ENCODE measurements around the gene AURKA.
"Not testable (repeated sequence)": the region's sequence is repeated elsewhere in the genome, so short reads cannot be mapped to it uniquely, and the experiment has no call there.

The AURKA gene

DNA sequence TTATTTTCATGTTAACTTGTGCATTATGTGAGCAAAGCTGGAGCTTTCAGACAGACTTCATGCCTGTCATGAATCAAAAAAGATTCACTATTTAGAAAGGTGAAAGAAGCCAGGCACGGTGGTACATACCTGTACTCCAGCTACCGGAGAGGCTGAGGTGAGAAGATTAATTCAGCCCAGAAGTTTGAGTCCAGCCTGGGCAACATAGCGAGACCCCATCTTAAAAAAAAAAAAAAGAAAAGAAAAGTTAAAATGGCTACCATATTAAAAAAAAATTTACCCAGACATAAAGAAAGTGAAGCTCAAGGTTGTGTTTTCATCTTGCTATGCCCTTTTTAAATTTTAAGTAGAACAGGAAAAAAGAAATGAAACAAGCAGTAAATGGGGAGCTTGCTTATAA lies 20.9 kb upstream of the AURKA start:
- Histone ChIP-seq H4K20me1 (ENCODE audit: low read depth, low read length) (no peaks in the 10 kb centered on the region), H3K4me2 (ENCODE audit: low read depth, low read length, poor library complexity, severe bottlenecking) (no peak overlapping the region), H3K9ac (ENCODE audit: low read length) (no peak overlapping the region), H3K4me3 (ENCODE audit: insufficient read depth, low read length, poor library complexity, severe bottlenecking) (no peak overlapping the region), H3K9me3 (ENCODE audit: insufficient read depth, low read length) (no peaks in the 10 kb centered on the region), H3K79me2 (ENCODE audit: insufficient read depth, low read length) (no peaks in the 10 kb centered on the region), H3K27me3 (ENCODE audit: low read length) (no peaks in the 10 kb centered on the region), H2AFZ (ENCODE audit: low read depth, low read length, severe bottlenecking) (no peak overlapping the region), H3K36me3 (ENCODE audit: low read length) (no peaks in the 10 kb centered on the region), H3F3A (ENCODE audit: insufficient read depth) (no peaks in the 10 kb centered on the region; the same call in 1 of the 2 replicates), H3K9me2 (replicated peaks; ENCODE audit: insufficient read depth, low read length) (no peaks in the 10 kb centered on the region), H3K27ac (ENCODE audit: low read depth, low read length) (no peak overlapping the region)
- TF ChIP-seq EZH2phosphoT487 (conservative IDR thresholded peaks at IDR 0.05; ENCODE audit: low read length) (no peak), CTCF (IDR thresholded peaks at IDR 0.05; ENCODE audit: insufficient read depth, low read length, poor library complexity, severe bottlenecking) (no peak)

DNA sequence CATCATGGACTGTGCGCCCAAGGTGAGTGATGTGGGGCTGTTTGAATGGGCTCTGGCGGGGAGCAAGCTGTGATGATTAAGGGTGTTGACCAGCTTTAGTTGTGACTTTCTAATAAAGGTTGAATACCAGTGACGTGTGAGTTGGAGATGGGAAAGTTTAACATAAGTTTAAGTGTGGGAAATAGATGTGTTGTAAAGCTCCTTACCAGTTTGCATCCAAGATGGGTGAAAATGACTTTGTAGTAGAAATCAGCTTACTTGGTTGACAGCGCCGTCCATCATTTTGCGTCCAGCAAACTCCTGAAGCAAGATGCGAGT lies 20.4 kb upstream of the AURKA start:
- Histone ChIP-seq H3K27ac (ENCODE audit: low read depth, low read length) (no peak overlapping the region), H3F3A (ENCODE audit: insufficient read depth) (no peaks in the 10 kb centered on the region; the same call in 1 of the 2 replicates), H3K9ac (ENCODE audit: low read length) (no peak overlapping the region), H2AFZ (ENCODE audit: low read depth, low read length, severe bottlenecking) (no peak overlapping the region), H3K36me3 (ENCODE audit: low read length) (peaks cover 3% of the 10 kb centered on the region; the same call in 1 of the 2 replicates), H3K9me3 (ENCODE audit: insufficient read depth, low read length) (no peaks in the 10 kb centered on the region), H3K79me2 (ENCODE audit: insufficient read depth, low read length) (no peaks in the 10 kb centered on the region), H3K4me3 (ENCODE audit: insufficient read depth, low read length, poor library complexity, severe bottlenecking) (no peak overlapping the region), H3K4me2 (ENCODE audit: low read depth, low read length, poor library complexity, severe bottlenecking) (no peak overlapping the region), H4K20me1 (ENCODE audit: low read depth, low read length) (no peaks in the 10 kb centered on the region), H3K9me2 (replicated peaks; ENCODE audit: insufficient read depth, low read length) (no peaks in the 10 kb centered on the region), H3K27me3 (ENCODE audit: low read length) (no peaks in the 10 kb centered on the region)
- TF ChIP-seq EZH2phosphoT487 (conservative IDR thresholded peaks at IDR 0.05; ENCODE audit: low read length): no peak
- TF ChIP-seq CTCF (IDR thresholded peaks at IDR 0.05; ENCODE audit: insufficient read depth, low read length, poor library complexity, severe bottlenecking): no peak

DNA sequence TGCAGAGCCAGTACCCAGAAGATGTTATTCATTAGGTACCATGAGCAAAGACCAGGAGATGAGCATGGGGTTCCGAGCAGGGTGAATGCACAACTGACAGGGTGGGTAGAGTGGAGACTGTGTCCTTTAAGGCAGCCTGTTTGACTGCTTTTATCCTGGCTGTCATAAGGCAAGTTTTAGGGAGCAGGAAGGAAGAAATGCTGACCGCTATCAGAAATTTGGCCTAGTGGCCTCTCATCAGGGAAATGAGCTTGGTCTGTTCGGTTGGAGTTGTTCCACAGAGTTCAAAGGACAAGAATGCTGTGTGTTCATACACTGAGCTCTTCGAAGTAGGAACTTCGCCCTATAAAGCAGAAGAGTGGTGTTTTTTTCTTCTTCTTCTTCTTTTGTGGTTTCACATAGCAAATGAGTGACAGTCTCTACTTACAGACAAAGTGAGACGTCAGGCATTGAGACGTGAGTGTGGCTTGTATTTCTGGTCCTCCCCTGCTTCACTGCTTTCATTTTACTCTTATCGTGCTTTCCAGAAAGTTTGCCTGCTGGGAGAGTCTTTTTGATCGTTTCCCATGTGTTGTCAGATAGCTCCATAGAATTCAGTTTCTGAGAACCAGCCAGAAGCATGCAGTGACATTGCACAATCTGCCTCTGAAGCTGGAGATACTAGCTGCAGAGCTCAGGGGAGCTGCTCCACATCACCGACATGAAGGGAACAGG lies 19.9 kb upstream of the AURKA start, which contains the start of gene CASS4:
Gene CASS4, plus strand, starts transcription at position 502 of the 714 bp plus-strand sequence. Its CDS starts 199 bp downstream, at position 701.
- Histone ChIP-seq H3K27me3 (ENCODE audit: low read length) (no peaks in the 10 kb centered on the region), H3K9me2 (replicated peaks; ENCODE audit: insufficient read depth, low read length) (no peaks in the 10 kb centered on the region), H4K20me1 (ENCODE audit: low read depth, low read length) (no peaks in the 10 kb centered on the region), H3K4me2 (ENCODE audit: low read depth, low read length, poor library complexity, severe bottlenecking) (no peak within 1 kb of the TSS), H3K4me3 (ENCODE audit: insufficient read depth, low read length, poor library complexity, severe bottlenecking) (no peak within 1 kb of the TSS), H2AFZ (ENCODE audit: low read depth, low read length, severe bottlenecking) (no peak within 1 kb of the TSS), H3K9me3 (ENCODE audit: insufficient read depth, low read length) (no peaks in the 10 kb centered on the region), H3K79me2 (ENCODE audit: insufficient read depth, low read length) (0 out of 2 replicates have a peak, but pooled peaks cover 4% of the 10 kb centered on the region), H3K9ac (ENCODE audit: low read length) (no peak within 1 kb of the TSS), H3F3A (ENCODE audit: insufficient read depth) (no peaks in the 10 kb centered on the region; the same call in 1 of the 2 replicates), H3K36me3 (ENCODE audit: low read length) (peaks cover 8% of the 10 kb centered on the region; the same call in 1 of the 2 replicates), H3K27ac (ENCODE audit: low read depth, low read length) (no peak within 1 kb of the TSS)
- no peak for TF ChIP-seq EZH2phosphoT487 (conservative IDR thresholded peaks at IDR 0.05; ENCODE audit: low read length)
- no peak for TF ChIP-seq CTCF (IDR thresholded peaks at IDR 0.05; ENCODE audit: insufficient read depth, low read length, poor library complexity, severe bottlenecking)

GRCh38 chr20:56411287-56411686 lies 19.3 kb upstream of the AURKA start:
- H3K27ac ChIP-seq (ENCODE audit: low read depth, low read length); H3K9me3 ChIP-seq (ENCODE audit: insufficient read depth, low read length); H3K9ac ChIP-seq (ENCODE audit: low read length); H3K27me3 ChIP-seq (ENCODE audit: low read length); H3F3A ChIP-seq (ENCODE audit: insufficient read depth); H3K9me2 ChIP-seq (replicated peaks; ENCODE audit: insufficient read depth, low read length); H3K79me2 ChIP-seq (ENCODE audit: insufficient read depth, low read length); H2AFZ ChIP-seq (ENCODE audit: low read depth, low read length, severe bottlenecking); H3K36me3 ChIP-seq (ENCODE audit: low read length); H3K4me2 ChIP-seq (ENCODE audit: low read depth, low read length, poor library complexity, severe bottlenecking); H4K20me1 ChIP-seq (ENCODE audit: low read depth, low read length); H3K4me3 ChIP-seq (ENCODE audit: insufficient read depth, low read length, poor library complexity, severe bottlenecking): not testable (repeated sequence)

Data from SU-DHL-6 (cell line).